SK-N-SH treated with all-trans-retinoic acid at 6 μM for 48 hours (cell line): ENCODE data around the gene RPL32.

Experiments
- ATAC-seq: fragments of 200-7000 bp; cut with Tn5 transposase; 3 replicates; pipeline ENCODE4 v1.9.1; 2020; ENCODE audit warnings: mild to moderate bottlenecking, moderate library complexity
- ARNTL ChIP-seq: fragments of 450-650 bp; formaldehyde crosslinking; IDR thresholded peaks from 2 replicates; pipeline ENCODE4 v1.5.0; 2020; ENCODE audit warnings: low read depth, mild to moderate bottlenecking, moderate library complexity, borderline replicate concordance
- BACH2 ChIP-seq: fragments of 250-450 bp; sonication (Bioruptor Pico); IDR thresholded peaks from 2 replicates; pipeline ENCODE4 v1.9.0; 2021; ENCODE audit warnings: mild to moderate bottlenecking, borderline replicate concordance
- CSDC2 ChIP-seq: fragments of 250-450 bp; sonication (Bioruptor Pico); IDR thresholded peaks from 2 replicates; pipeline ENCODE4 v1.5.0; 2020; ENCODE audit warnings: mild to moderate bottlenecking, moderate library complexity
- CSRNP3 ChIP-seq: fragments of 250-450 bp; sonication (Bioruptor Pico); IDR thresholded peaks from 2 replicates; pipeline ENCODE4 v1.5.1; 2021; ENCODE audit warnings: mild to moderate bottlenecking, moderate library complexity
- ESRRG ChIP-seq: fragments of 250-450 bp; sonication (Bioruptor Pico); IDR thresholded peaks from 2 replicates; pipeline ENCODE4 v1.6.1; 2021; ENCODE audit warnings: mild to moderate bottlenecking
- GLIS3 ChIP-seq: fragments of 250-450 bp; sonication (Bioruptor Pico); IDR thresholded peaks from 2 replicates; pipeline ENCODE4 v1.5.0; 2020; ENCODE audit warnings: mild to moderate bottlenecking, moderate library complexity
- ISL1 ChIP-seq: fragments of 250-450 bp; sonication (Bioruptor Pico); IDR thresholded peaks from 2 replicates; pipeline ENCODE4 v2.1.2; 2022; ENCODE audit warnings: mild to moderate bottlenecking, moderate library complexity
- OSR1 ChIP-seq: fragments of 250-450 bp; sonication (Bioruptor Pico); IDR thresholded peaks from 2 replicates; pipeline ENCODE4 v1.8.0; 2022; ENCODE audit warnings: moderate library complexity, mild to moderate bottlenecking, inconsistent platforms
- PATZ1 ChIP-seq: fragments of 250-450 bp; sonication (Bioruptor Pico); IDR thresholded peaks from 2 replicates; pipeline ENCODE4 v1.8.0; 2020; ENCODE audit warnings: mild to moderate bottlenecking, moderate library complexity, borderline replicate concordance
- POU6F1 ChIP-seq: fragments of 250-450 bp; sonication (Bioruptor Pico); IDR thresholded peaks from 2 replicates; pipeline ENCODE4 v1.8.0; 2021; ENCODE audit warnings: low read depth, mild to moderate bottlenecking, moderate library complexity, borderline replicate concordance
- PPARA ChIP-seq: fragments of 250-450 bp; sonication (Bioruptor Pico); IDR thresholded peaks from 2 replicates; pipeline ENCODE4 v1.5.0; 2020; ENCODE audit warnings: mild to moderate bottlenecking, borderline replicate concordance
- RARB ChIP-seq: fragments of 250-450 bp; sonication (Bioruptor Pico); IDR thresholded peaks from 2 replicates; pipeline ENCODE4 v1.8.0; 2021; ENCODE audit warnings: mild to moderate bottlenecking, moderate library complexity
- SNAI2 ChIP-seq: fragments of 250-450 bp; sonication (Bioruptor Pico); IDR thresholded peaks from 2 replicates; pipeline ENCODE4 v1.5.0; 2020; ENCODE audit warnings: mild to moderate bottlenecking, moderate library complexity
- TCF4 ChIP-seq: fragments of 250-450 bp; sonication (Bioruptor Pico); IDR thresholded peaks from 2 replicates; pipeline ENCODE4 v1.8.0; 2021; ENCODE audit warnings: mild to moderate bottlenecking, moderate library complexity, borderline replicate concordance
- TOX ChIP-seq: fragments of 250-450 bp; sonication (Bioruptor Pico); IDR thresholded peaks from 2 replicates; pipeline ENCODE4 v1.8.0; 2021; ENCODE audit warnings: mild to moderate bottlenecking, moderate library complexity, borderline replicate concordance
- ZC3H10 ChIP-seq: fragments of 250-450 bp; sonication (Bioruptor Pico); IDR thresholded peaks from 2 replicates; pipeline ENCODE4 v1.5.1; 2021; ENCODE audit warnings: mild to moderate bottlenecking, moderate library complexity
- ZFP3 ChIP-seq: fragments of 250-450 bp; sonication (Bioruptor Pico); IDR thresholded peaks from 2 replicates; pipeline ENCODE4 v1.5.0; 2020; ENCODE audit warnings: mild to moderate bottlenecking, moderate library complexity
- ZFP30 ChIP-seq: fragments of 450-650 bp; formaldehyde crosslinking; IDR thresholded peaks from 2 replicates; pipeline ENCODE4 v1.5.0; 2022; ENCODE audit warnings: mild to moderate bottlenecking, moderate library complexity
- ZNF565 ChIP-seq: fragments of 450-650 bp; formaldehyde crosslinking; conservative IDR thresholded peaks from 2 replicates; pipeline ENCODE4 v1.5.0; 2020; ENCODE audit warnings: low read depth, mild to moderate bottlenecking, moderate library complexity
- ZNF70 ChIP-seq: fragments of 450-650 bp; formaldehyde crosslinking; IDR thresholded peaks from 2 replicates; pipeline ENCODE4 v1.5.0; 2020; ENCODE audit warnings: mild to moderate bottlenecking, moderate library complexity
- ZNF8 ChIP-seq: fragments of 450-650 bp; formaldehyde crosslinking; IDR thresholded peaks from 2 replicates; pipeline ENCODE4 v1.5.0; 2020; ENCODE audit warnings: mild to moderate bottlenecking, moderate library complexity
- TF ChIP-seq, protein P1 (sequence below): fragments of 250-450 bp; sonication (Bioruptor Pico); IDR thresholded peaks from 2 replicates; pipeline ENCODE4 v1.5.0; 2020; ENCODE audit warnings: mild to moderate bottlenecking, moderate library complexity

RPL32 gene

GRCh38 chr3:12824299-12824698 lies 17.1 kb downstream of the RPL32 start:
- TF ChIP-seq ZNF8 (CRISPR knock-in tag) (no peak), CSDC2 (CRISPR knock-in tag) (no peak), GLIS3 (CRISPR knock-in tag) (no peak), TOX (CRISPR knock-in tag) (no peak), CSRNP3 (CRISPR knock-in tag) (no peak), ZNF70 (no peak), ZC3H10 (CRISPR knock-in tag) (no peak), ZNF565 (no peak), ARNTL (CRISPR knock-in tag) (no peak), OSR1 (no peak), ZFP30 (CRISPR knock-in tag) (no peak), POU6F1 (CRISPR knock-in tag) (no peak), ESRRG (CRISPR knock-in tag) (no peak), ZFP3 (no peak), TCF4 (CRISPR knock-in tag) (no peak), RARB (no peak), PATZ1 (no peak)
- TF ChIP-seq, protein P1, sequence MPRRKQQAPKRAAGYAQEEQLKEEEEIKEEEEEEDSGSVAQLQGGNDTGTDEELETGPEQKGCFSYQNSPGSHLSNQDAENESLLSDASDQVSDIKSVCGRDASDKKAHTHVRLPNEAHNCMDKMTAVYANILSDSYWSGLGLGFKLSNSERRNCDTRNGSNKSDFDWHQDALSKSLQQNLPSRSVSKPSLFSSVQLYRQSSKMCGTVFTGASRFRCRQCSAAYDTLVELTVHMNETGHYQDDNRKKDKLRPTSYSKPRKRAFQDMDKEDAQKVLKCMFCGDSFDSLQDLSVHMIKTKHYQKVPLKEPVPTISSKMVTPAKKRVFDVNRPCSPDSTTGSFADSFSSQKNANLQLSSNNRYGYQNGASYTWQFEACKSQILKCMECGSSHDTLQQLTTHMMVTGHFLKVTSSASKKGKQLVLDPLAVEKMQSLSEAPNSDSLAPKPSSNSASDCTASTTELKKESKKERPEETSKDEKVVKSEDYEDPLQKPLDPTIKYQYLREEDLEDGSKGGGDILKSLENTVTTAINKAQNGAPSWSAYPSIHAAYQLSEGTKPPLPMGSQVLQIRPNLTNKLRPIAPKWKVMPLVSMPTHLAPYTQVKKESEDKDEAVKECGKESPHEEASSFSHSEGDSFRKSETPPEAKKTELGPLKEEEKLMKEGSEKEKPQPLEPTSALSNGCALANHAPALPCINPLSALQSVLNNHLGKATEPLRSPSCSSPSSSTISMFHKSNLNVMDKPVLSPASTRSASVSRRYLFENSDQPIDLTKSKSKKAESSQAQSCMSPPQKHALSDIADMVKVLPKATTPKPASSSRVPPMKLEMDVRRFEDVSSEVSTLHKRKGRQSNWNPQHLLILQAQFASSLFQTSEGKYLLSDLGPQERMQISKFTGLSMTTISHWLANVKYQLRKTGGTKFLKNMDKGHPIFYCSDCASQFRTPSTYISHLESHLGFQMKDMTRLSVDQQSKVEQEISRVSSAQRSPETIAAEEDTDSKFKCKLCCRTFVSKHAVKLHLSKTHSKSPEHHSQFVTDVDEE: no peak
- no peak for ATAC-seq

DNA sequence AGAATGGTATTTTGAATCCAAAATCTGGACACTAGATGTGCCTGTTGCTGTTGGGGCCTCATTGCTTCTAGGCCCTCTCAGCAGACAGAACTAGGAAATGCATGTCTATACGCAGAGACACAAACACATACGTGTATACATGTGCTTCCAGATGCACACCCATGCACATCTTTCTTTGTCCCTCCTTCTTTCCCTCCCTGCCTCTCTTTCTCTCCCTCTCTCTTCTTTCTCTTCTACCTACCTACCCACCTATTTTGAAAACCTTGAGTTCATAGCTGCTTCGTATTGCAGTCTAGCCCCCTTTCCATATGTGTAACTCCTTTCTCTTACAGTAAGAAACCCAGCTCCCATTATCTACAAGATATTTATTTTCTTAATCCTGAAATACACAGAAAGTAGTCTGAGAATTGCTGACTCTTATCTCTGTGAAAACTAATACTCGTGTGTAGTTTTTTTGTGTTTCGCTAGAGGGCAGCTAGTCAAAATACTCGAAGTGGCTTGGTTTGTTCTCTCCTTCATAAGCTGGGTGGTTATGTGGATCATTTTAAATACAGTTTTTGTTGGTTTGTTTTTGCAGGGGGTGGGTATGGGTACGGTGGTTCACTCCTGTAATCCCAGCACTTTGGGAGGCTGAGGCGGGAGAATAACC lies 18.5 kb downstream of the RPL32 start:
- peak; percentile 67 for ATAC-seq
- TF ChIP-seq PPARA (CRISPR knock-in tag): no peak

DNA sequence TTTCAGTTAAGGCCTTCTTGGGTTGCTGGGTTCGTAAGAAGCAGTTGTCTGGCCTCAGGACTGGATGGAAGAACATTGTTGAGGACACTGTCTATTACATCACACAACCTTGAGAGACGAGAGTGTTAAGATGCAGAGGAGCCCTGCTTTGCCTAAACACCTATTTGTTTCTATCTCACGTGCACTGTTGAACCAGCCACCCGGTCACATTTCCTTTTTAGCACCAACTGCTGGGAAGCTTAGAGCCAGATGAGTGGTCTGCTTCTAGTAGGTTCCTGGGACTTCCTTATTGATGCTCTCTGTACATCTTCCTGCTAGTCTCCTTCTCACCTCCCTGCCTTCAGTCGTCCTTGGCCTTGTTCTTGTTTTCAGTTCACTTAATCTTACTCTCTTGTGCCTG lies 22.6 kb downstream of the RPL32 start:
- TF ChIP-seq ISL1 (CRISPR knock-in tag) (no peak), SNAI2 (CRISPR knock-in tag) (no peak), GLIS3 (CRISPR knock-in tag) (no peak), ZNF565 (no peak), ARNTL (CRISPR knock-in tag) (no peak)
- no peak for ATAC-seq

GRCh38 chr3:12818273-12818672 lies 23.1 kb downstream of the RPL32 start:
- no peak for TF ChIP-seq RARB
- TF ChIP-seq ZFP3: no peak
- TF ChIP-seq CSRNP3 (CRISPR knock-in tag): no peak
- no peak for TF ChIP-seq TOX (CRISPR knock-in tag)
- no peak for TF ChIP-seq ARNTL (CRISPR knock-in tag)
- TF ChIP-seq OSR1: no peak
- TF ChIP-seq GLIS3 (CRISPR knock-in tag): no peak
- no peak for TF ChIP-seq BACH2 (CRISPR knock-in tag)
- no peak for TF ChIP-seq ZNF565
- no peak for ATAC-seq
